PC-9 (cell line): ENCODE data around the gene SSBP4.

Experiments
- EZH2 ChIP-seq: fragments of 200-600 bp; sonication (generic); IDR thresholded peaks from 2 replicates; pipeline ENCODE4 v1.8.0; 2017; ENCODE audit warnings: antibody characterized with exemption, low read depth
- TF ChIP-seq, protein P1 (sequence below): fragments of 200-600 bp; sonication (generic); conservative IDR thresholded peaks from 2 replicates; pipeline ENCODE4 v1.6.1; 2017; ENCODE audit warnings: mixed run types, antibody characterized with exemption, mild to moderate bottlenecking, moderate library complexity

DNA sequence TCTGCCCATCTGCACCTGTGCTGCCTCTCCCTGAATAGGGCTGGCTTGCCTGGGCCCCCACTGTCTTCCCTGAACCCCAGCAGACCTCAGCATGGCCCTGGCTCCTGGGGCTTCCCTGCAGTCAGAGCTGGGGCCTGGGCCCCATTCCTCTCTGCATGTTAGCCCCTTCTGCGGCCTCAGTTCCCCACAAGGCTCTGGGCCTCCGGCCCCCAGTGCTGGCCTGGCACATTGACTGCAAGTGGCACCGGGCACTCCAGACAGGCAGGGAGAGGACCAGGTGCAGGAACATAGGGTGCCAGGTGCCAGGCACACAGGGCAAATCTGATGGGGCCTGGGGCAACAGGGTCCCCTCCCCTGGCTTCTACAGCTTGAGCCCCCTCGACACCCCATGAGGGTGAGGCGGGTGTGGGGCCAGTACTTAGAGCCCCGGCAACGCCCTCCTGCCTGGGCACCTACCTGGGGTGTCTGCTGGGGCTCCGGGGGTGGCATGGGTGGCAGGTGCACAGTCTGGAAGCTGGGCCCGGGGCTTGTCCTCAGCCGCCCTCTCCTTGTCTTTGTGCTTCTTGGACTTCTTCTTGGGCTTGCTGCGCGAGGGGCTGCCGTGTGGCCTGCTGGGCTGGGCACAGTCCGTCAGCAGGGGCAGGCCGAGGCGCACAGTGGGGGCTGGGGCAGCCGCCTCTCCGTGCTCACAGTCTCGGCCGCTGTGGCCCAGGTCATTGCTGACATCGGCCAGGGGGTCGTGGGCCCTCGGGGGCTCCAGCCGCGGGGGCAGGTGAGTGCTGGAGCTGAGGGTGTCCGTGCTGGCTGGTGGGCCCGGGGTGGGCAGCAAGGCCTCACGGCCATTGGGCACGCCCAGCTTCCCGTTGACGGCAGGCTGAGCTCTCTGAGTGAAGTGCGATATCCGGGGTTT is 31.1 kb downstream of the SSBP4 start:
- TF ChIP-seq, protein P1, sequence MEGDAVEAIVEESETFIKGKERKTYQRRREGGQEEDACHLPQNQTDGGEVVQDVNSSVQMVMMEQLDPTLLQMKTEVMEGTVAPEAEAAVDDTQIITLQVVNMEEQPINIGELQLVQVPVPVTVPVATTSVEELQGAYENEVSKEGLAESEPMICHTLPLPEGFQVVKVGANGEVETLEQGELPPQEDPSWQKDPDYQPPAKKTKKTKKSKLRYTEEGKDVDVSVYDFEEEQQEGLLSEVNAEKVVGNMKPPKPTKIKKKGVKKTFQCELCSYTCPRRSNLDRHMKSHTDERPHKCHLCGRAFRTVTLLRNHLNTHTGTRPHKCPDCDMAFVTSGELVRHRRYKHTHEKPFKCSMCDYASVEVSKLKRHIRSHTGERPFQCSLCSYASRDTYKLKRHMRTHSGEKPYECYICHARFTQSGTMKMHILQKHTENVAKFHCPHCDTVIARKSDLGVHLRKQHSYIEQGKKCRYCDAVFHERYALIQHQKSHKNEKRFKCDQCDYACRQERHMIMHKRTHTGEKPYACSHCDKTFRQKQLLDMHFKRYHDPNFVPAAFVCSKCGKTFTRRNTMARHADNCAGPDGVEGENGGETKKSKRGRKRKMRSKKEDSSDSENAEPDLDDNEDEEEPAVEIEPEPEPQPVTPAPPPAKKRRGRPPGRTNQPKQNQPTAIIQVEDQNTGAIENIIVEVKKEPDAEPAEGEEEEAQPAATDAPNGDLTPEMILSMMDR = no peak
- no peak for TF ChIP-seq EZH2
